Osteocyte (in vitro differentiated cells): ENCODE measurements around the gene KIF18B. TPM values are rescaled to one million over a fixed set of nuclear protein-coding genes. Genes with fewer than 3 reads are reported as not detected.

Source experiments
- DNase-seq: peaks from one replicate; pipeline ENCODE4 v3.0.0; 2021; ENCODE audit warnings: mixed read lengths; ENCODE audit not compliant: unreplicated experiment; ENCODE audit errors: extremely low spot score
- H3K27ac Mint-ChIP-seq: one replicate; pipeline ENCODE4 v1.8.0; 2021; ENCODE audit warnings: mild to moderate bottlenecking, mixed read lengths; ENCODE audit not compliant: unreplicated experiment
- H3K27me3 Mint-ChIP-seq: one replicate; pipeline ENCODE4 v1.8.0; 2021; ENCODE audit warnings: mixed read lengths; ENCODE audit not compliant: unreplicated experiment
- H3K36me3 Mint-ChIP-seq: one replicate; pipeline ENCODE4 v1.8.0; 2021; ENCODE audit warnings: mixed read lengths; ENCODE audit not compliant: unreplicated experiment
- H3K4me1 Mint-ChIP-seq: one replicate; pipeline ENCODE4 v1.8.0; 2021; ENCODE audit warnings: mixed read lengths; ENCODE audit not compliant: unreplicated experiment
- H3K4me3 Mint-ChIP-seq: one replicate; pipeline ENCODE4 v1.8.0; 2021; ENCODE audit warnings: mild to moderate bottlenecking, moderate library complexity, mixed read lengths; ENCODE audit not compliant: unreplicated experiment
- H3K9me3 Mint-ChIP-seq: one replicate; pipeline ENCODE4 v1.8.0; 2021; ENCODE audit warnings: mixed read lengths; ENCODE audit not compliant: unreplicated experiment
- total RNA-seq: library from RNA; stranded (reverse); gene quantifications from 2 replicates; pipeline ENCODE4 v1.2.1, GENCODE V29; 2021
- TF ChIP-seq, protein P1 (sequence below): fragments of 200-600 bp; sonication (generic); IDR thresholded peaks from 2 replicates; pipeline ENCODE4 v1.5.0; 2021; ENCODE audit warnings: antibody characterized with exemption, mild to moderate bottlenecking, moderate library complexity

Gene KIF18B
- total RNA-seq, 1 donor from 2014 or later, result 6.9 TPM

- no peak overlapping the region for H3K27ac Mint-ChIP-seq
- H3K4me1 Mint-ChIP-seq, result no peaks in the 10 kb centered on the region
These were observed 12.8 kb downstream of the KIF18B start for GRCh38 chr17:44934745-44935105.

DNA sequence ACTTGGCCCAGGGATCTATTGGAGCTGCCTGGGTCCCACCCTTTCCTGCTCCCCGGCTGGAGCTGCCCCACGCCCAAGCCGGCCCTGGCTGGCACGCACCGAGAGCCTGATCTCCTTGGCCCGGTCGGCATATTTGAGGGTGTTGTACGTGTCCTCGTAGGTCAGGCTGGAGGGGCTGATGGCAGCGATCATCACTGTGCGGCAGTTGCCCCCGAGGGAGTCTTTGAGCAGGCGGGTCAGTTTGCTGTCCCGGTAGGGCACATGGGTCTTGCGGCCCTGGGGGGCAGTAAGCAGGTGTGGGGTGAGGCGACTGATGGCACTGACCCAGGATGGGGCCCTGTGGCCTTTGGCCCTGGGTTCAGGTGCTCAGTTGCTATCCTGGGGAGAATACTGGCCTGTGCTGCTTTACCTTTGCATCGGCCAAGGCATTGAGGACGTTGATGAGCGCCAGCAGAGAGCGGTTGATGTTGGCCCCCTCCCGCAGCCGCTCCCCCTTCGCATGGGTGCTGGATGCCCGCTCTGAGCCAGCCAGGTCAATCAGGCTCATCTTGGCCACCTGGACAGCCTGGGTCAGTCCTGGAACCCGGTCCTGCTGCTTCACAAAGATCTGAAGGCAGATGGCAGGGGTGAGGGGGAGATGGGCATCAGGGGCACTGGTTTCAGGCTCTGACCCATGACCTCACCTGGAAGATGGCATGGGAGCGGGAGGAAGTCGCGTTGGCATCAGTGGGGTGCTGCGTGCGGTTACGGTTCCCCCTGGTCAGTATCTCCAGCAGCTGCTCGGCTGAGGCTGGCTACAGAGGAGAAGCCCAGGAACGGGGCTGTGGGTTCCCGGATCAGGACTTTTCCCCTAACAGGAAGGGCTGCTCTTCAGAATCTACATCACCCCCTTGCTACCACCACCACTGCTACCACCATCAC lies 13.5 kb downstream of the KIF18B start:
- peaks cover 6% of the 10 kb centered on the region for H3K36me3 Mint-ChIP-seq
- DNase-seq, result no peak
- H3K4me3 Mint-ChIP-seq, result no peak overlapping the region
- no peaks in the 10 kb centered on the region for H3K27me3 Mint-ChIP-seq
- TF ChIP-seq, protein P1, sequence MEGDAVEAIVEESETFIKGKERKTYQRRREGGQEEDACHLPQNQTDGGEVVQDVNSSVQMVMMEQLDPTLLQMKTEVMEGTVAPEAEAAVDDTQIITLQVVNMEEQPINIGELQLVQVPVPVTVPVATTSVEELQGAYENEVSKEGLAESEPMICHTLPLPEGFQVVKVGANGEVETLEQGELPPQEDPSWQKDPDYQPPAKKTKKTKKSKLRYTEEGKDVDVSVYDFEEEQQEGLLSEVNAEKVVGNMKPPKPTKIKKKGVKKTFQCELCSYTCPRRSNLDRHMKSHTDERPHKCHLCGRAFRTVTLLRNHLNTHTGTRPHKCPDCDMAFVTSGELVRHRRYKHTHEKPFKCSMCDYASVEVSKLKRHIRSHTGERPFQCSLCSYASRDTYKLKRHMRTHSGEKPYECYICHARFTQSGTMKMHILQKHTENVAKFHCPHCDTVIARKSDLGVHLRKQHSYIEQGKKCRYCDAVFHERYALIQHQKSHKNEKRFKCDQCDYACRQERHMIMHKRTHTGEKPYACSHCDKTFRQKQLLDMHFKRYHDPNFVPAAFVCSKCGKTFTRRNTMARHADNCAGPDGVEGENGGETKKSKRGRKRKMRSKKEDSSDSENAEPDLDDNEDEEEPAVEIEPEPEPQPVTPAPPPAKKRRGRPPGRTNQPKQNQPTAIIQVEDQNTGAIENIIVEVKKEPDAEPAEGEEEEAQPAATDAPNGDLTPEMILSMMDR, result no peak
- no peaks in the 10 kb centered on the region for H3K4me1 Mint-ChIP-seq
- H3K27ac Mint-ChIP-seq, result no peak overlapping the region
- H3K9me3 Mint-ChIP-seq, result no peaks in the 10 kb centered on the region

More at GRCh38 chr17:44934745-44935105, 12.8 kb downstream of the KIF18B start:
- no peaks in the 10 kb centered on the region for H3K27me3 Mint-ChIP-seq
- H3K9me3 Mint-ChIP-seq, result no peaks in the 10 kb centered on the region
- no peak overlapping the region for H3K4me3 Mint-ChIP-seq
- DNase-seq, result no peak
- peaks cover 6% of the 10 kb centered on the region for H3K36me3 Mint-ChIP-seq
- TF ChIP-seq, protein P1, result no peak

- Mint-ChIP-seq H3K9me3 (no peaks in the 10 kb centered on the region), H3K36me3 (peaks cover 4% of the 10 kb centered on the region), H3K4me3 (no peak overlapping the region), H3K4me1 (no peaks in the 10 kb centered on the region), H3K27me3 (no peaks in the 10 kb centered on the region), H3K27ac (no peak overlapping the region)
- TF ChIP-seq, protein P1, result no peak
- no peak for DNase-seq
These were observed 14.8 kb downstream of the KIF18B start for GRCh38 chr17:44932787-44933097.

DNA sequence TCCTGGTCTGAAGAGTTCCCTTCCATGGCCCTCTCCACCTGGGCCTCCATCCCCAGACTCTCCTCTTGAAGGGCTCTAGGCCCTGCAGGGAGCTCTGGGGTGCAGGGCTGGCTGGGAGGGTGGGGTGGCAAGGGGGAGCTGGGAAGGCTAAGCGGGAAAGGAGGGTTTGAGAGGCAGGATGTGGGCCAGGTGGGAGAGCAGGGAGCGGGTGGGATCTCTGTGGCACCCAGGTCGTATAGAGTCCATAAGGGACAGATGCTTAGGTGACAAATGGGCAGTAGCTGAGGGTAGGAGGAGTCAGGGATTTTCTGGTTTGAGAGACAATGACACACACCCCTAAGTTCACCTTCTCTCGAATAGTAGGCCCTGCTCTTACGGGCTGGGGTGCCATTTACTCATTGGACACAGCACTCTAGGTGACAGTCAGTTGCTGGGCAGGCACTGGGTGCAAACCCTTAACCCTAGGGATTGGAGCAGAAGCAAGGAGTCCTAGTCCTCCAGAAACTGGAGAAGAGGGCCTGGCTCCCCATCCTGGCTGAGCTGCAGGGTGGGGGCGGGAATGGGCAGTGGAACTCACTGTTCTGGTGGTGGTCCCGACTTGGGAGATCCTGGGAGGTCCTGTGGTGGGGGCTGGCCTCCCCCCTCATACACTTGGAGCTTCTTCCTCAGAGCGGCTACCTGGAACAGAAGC lies 15.3 kb downstream of the KIF18B start:
- no peak overlapping the region for H3K4me3 Mint-ChIP-seq
- H3K27me3 Mint-ChIP-seq, result no peaks in the 10 kb centered on the region
- no peaks in the 10 kb centered on the region for H3K9me3 Mint-ChIP-seq
- H3K4me1 Mint-ChIP-seq, result no peaks in the 10 kb centered on the region
- no peak overlapping the region for H3K27ac Mint-ChIP-seq
- H3K36me3 Mint-ChIP-seq, result peaks cover 4% of the 10 kb centered on the region
- DNase-seq, result no peak
- TF ChIP-seq, protein P1, result no peak

DNA sequence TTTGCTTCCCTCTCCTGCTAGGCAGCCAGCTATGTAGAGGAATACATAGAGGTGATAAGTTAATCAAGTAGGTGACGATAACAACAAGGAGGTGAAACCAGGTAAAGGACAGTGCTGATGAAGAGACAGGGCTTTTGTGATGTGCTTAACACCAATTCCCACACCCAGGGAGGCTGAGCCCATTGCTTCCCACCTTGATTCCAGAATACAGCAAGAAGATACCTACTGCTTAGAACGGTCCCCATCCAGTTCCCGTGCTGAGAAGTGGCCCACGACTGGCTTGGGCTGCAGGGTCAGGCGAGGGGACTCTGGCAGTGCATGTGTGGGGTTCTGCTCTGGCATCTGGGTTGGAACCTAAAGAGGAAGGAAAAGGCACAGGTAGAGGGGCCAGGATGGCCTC lies 16.2 kb downstream of the KIF18B start:
- TF ChIP-seq, protein P1, result no peak
- DNase-seq, result no peak
- Mint-ChIP-seq H3K9me3 (no peaks in the 10 kb centered on the region), H3K4me1 (no peaks in the 10 kb centered on the region), H3K36me3 (peaks cover 5% of the 10 kb centered on the region), H3K4me3 (no peak overlapping the region), H3K27me3 (no peaks in the 10 kb centered on the region), H3K27ac (no peak overlapping the region)
